ENCODE data around the gene ACOT9.
"Not testable (repeated sequence)": the region's sequence is repeated elsewhere in the genome, so short reads cannot be mapped to it uniquely, and the experiment has no call there.

The ACOT9 gene

GRCh38 chrX:23749576-23749975, 6.5 kb upstream of the ACOT9 start:
- H3K4me3 ChIP-seq (replicated peaks in 1 of 2; ENCODE audit: low read depth in 2 of 2, low read length in 2 of 2) = no peak overlapping the region
- DNase-seq (ENCODE audit: low read depth in 2 of 2) = no peak
- TF ChIP-seq, protein P1, sequence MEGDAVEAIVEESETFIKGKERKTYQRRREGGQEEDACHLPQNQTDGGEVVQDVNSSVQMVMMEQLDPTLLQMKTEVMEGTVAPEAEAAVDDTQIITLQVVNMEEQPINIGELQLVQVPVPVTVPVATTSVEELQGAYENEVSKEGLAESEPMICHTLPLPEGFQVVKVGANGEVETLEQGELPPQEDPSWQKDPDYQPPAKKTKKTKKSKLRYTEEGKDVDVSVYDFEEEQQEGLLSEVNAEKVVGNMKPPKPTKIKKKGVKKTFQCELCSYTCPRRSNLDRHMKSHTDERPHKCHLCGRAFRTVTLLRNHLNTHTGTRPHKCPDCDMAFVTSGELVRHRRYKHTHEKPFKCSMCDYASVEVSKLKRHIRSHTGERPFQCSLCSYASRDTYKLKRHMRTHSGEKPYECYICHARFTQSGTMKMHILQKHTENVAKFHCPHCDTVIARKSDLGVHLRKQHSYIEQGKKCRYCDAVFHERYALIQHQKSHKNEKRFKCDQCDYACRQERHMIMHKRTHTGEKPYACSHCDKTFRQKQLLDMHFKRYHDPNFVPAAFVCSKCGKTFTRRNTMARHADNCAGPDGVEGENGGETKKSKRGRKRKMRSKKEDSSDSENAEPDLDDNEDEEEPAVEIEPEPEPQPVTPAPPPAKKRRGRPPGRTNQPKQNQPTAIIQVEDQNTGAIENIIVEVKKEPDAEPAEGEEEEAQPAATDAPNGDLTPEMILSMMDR (IDR thresholded peaks at IDR 0.05; ENCODE audit: low read depth, low read length) = no peak

- TF ChIP-seq, protein P1 (IDR thresholded peaks at IDR 0.05; ENCODE audit: low read depth, low read length) = no peak
- no peak overlapping the region for H3K4me3 ChIP-seq (replicated peaks in 1 of 2; ENCODE audit: low read depth in 2 of 2, low read length in 2 of 2)
- DNase-seq (ENCODE audit: low read depth in 2 of 2) = no peak
Measured at GRCh38 chrX:23749129-23749528, 6.1 kb upstream of the ACOT9 start.

- no peak overlapping the region for H3K4me3 ChIP-seq (replicated peaks in 1 of 2; ENCODE audit: low read depth in 2 of 2, low read length in 2 of 2)
- DNase-seq (ENCODE audit: low read depth in 2 of 2) = peak in 1 of 2 donors; percentile 6
- TF ChIP-seq, protein P1 (IDR thresholded peaks at IDR 0.05; ENCODE audit: low read depth, low read length) = no peak
Measured at GRCh38 chrX:23745786-23746185, 2.7 kb upstream of the ACOT9 start.

GRCh38 chrX:23743623-23743971, 521 bp upstream of the ACOT9 start:
- not testable (repeated sequence) for DNase-seq (ENCODE audit: low read depth in 2 of 2)
- H3K4me3 ChIP-seq (replicated peaks in 1 of 2; ENCODE audit: low read depth in 2 of 2, low read length in 2 of 2) = peak overlapping the region in 1 of 2 donors; percentile 81

- peak; percentile 75 to 77 for DNase-seq (ENCODE audit: low read depth in 2 of 2)
- TF ChIP-seq, protein P1 (IDR thresholded peaks at IDR 0.05; ENCODE audit: low read depth, low read length) = no peak
- peak overlapping the region; percentile 77 to 81 for H3K4me3 ChIP-seq (replicated peaks in 1 of 2; ENCODE audit: low read depth in 2 of 2, low read length in 2 of 2)
Measured at GRCh38 chrX:23742174-23742696, 841 bp downstream of the ACOT9 start.

DNA sequence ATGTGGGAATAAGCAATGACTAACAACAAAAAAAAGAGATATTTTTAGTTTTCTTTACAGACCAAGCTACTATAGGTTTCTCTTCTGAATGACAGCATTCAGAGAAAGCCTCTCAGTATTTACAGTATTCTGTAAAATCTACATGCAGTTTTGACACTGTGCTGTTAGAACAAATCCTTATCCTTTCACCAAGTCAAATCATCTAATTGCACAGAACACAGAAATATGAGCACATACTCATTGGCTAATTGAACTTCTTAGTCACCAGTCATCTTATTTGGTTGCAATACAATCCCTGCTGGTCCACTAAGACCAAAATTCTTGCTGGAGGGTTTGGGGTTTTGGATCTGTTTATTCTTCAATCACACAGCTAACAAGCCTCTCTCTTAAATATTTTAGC, 5.7 kb downstream of the ACOT9 start:
- no peak overlapping the region for H3K4me3 ChIP-seq (replicated peaks in 1 of 2; ENCODE audit: low read depth in 2 of 2, low read length in 2 of 2)
- peak; percentile 6 to 22 for DNase-seq (ENCODE audit: low read depth in 2 of 2)
- TF ChIP-seq, protein P1 (IDR thresholded peaks at IDR 0.05; ENCODE audit: low read depth, low read length) = no peak

DNA sequence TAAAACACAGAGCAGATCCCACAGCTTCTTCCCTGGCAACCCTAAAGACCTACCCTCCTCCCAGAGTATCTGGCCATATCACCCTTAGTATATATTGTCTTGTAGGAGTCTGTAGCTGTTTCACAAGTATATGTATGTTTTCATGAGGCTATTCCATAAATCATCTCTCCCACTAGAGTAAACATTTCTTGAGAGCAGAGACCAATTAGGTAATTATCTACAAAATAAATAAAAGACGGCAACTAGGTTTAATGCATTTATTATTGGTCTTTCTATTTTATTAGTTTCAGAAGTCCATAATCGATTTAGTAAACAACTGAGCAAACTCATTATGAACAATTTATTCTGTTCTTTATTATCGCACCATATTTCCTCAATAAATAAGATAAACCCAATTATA, 7.0 kb downstream of the ACOT9 start:
- no peak for DNase-seq (ENCODE audit: low read depth in 2 of 2)
- TF ChIP-seq, protein P1 (IDR thresholded peaks at IDR 0.05; ENCODE audit: low read depth, low read length) = no peak

More for the DNA sequence above, 7.0 kb downstream of the ACOT9 start:
- H3K4me3 ChIP-seq (replicated peaks in 1 of 2; ENCODE audit: low read depth in 2 of 2, low read length in 2 of 2) = no peak overlapping the region
